ENCODE measurements around the gene NELFE.
"Not testable (repeated sequence)": the region's sequence is repeated elsewhere in the genome, so short reads cannot be mapped to it uniquely, and the experiment has no call there.

NELFE gene

DNA sequence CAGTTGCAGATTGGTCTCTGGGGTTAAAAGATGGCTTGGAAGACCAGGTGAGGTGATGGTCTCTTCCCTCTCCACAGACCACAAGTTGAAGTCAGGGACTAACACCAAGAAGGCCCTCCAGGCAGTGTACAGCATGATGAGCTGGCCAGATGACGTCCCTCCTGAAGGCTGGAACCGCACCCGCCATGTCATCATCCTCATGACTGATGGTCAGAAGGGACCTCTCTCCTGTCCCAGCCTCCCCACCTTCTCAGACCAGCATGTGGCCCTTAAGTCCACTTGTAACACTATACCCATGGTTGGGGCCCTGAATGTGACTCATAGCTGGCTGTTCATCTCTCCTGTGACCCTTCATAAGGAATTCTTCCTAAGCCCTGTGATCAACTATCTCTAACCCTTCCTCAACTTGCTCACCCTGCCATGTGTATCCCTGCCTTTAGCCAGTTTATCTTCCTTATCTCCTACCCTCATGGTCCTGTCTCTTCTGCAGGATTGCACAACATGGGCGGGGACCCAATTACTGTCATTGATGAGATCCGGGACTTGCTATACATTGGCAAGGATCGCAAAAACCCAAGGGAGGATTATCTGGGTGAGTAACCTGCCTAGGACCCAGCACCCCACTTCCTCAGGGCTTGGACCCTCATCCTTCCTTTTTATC is 9.9 kb downstream of the NELFE start:
- no peak for DNase-seq

DNA sequence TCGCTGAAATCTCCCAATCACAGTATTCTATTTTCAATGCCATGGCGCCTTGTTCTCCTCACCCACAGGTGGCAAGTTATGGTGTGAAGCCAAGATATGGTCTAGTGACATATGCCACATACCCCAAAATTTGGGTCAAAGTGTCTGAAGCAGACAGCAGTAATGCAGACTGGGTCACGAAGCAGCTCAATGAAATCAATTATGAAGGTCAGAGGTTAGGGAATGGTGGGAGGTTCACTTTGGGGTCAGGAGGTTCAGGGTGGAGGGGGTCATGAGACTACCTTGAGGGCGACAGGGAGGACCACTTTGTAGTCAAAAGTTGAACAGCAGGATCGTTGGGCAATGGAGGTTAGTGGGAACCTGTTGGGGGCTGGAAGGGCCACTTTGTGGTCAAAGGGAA is 10.5 kb downstream of the NELFE start:
- DNase-seq: no peak

DNA sequence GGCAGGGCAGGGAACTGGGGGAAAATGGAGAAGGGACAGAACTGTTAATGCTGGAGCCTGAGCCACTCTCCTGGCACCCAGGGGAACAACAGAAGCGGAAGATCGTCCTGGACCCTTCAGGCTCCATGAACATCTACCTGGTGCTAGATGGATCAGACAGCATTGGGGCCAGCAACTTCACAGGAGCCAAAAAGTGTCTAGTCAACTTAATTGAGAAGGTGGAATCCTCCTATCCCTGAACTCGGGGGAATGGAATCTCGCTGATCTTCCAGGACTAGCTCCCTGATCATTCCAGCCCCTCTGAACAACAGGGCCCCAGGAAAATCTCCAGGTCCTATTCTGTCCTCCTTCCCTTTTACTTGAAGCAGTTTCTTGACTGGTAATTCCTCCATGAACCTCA is 10.9 kb downstream of the NELFE start:
- no peak for DNase-seq

DNA sequence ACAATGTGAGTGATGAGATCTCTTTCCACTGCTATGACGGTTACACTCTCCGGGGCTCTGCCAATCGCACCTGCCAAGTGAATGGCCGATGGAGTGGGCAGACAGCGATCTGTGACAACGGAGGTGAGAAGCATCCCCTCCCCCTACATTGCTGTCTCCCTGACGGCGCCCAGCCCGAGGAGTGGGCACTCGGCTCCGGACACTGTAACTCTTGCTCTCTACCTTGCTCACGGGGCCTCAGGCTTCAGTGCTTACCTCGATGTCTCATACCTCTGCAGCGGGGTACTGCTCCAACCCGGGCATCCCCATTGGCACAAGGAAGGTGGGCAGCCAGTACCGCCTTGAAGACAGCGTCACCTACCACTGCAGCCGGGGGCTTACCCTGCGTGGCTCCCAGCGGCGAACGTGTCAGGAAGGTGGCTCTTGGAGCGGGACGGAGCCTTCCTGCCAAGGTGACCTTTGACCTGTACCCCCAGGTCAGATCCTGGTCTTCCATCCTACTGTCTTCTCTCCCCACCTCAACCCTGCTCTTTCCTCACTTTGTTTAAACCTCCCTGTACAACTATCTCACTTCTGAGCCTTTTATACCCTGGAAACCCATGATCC is 11.6 kb downstream of the NELFE start:
- DNase-seq: no peak

DNA sequence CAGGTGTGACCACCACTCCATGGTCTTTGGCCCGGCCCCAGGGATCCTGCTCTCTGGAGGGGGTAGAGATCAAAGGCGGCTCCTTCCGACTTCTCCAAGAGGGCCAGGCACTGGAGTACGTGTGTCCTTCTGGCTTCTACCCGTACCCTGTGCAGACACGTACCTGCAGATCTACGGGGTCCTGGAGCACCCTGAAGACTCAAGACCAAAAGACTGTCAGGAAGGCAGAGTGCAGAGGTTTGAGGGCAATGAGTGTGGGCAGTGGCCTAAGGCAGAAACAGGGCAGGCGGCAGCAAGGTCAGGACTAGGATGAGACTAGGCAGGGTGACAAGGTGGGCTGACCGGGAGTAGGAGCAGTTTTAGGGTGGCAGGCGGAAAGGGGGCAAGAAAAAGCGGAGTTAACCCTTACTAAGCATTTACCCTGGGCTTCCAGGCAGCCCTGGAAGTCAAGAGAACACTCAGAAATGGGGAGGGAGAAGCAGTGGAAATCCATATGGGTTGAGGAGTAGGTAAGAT is 12.3 kb downstream of the NELFE start:
- DNase-seq: no peak

DNA sequence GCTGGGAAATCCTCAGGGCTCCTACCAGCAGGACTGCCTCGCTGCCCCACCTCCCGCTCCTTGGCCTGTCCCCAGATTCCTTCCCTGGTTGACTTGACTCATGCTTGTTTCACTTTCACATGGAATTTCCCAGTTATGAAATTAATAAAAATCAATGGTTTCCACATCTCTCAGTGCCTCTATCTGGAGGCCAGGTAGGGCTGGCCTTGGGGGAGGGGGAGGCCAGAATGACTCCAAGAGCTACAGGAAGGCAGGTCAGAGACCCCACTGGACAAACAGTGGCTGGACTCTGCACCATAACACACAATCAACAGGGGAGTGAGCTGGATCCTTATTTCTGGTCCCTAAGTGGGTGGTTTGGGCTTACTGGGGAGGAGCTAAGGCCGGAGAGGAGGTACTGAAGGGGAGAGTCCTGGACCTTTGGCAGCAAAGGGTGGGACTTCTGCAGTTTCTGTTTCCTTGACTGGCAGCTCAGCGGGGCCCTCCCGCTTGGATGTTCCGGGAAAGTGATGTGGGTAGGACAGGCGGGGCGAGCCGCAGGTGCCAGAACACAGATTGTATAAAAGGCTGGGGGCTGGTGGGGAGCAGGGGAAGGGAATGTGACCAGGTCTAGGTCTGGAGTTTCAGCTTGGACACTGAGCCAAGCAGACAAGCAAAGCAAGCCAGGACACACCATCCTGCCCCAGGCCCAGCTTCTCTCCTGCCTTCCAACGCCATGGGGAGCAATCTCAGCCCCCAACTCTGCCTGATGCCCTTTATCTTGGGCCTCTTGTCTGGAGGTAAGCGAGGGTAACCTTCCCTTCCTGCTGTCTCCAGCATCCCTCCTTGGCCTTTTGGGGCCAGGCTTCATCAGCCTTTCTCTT is 13.0 kb downstream of the NELFE start, which contains the start of gene CFB:
CFB (plus strand) TSS at position 589 of the 863 bp plus-strand sequence; CDS start at position 716, 127 bp downstream.
- peak; percentile 19 for DNase-seq

DNA sequence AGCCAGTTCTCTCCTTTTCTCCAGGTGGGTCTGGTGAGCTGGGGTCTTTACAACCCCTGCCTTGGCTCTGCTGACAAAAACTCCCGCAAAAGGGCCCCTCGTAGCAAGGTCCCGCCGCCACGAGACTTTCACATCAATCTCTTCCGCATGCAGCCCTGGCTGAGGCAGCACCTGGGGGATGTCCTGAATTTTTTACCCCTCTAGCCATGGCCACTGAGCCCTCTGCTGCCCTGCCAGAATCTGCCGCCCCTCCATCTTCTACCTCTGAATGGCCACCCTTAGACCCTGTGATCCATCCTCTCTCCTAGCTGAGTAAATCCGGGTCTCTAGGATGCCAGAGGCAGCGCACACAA is 13.6 kb downstream of the NELFE start:
- DNase-seq: no peak

DNA sequence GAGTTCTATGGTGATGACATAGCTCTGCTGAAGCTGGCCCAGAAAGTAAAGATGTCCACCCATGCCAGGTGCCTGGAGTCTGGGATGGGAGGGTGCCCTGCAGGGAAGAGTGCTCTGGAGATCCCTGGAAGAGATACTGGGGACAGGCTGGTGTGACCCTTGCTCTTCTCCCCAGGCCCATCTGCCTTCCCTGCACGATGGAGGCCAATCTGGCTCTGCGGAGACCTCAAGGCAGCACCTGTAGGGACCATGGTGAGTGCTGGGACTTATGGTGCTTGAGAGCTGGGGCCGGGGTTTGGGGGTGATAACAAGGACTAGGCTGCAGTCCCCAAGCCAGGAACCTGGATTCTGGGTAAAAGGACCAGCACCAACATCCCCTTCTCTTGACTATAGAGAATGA is 15.0 kb downstream of the NELFE start:
- no peak for DNase-seq

DNA sequence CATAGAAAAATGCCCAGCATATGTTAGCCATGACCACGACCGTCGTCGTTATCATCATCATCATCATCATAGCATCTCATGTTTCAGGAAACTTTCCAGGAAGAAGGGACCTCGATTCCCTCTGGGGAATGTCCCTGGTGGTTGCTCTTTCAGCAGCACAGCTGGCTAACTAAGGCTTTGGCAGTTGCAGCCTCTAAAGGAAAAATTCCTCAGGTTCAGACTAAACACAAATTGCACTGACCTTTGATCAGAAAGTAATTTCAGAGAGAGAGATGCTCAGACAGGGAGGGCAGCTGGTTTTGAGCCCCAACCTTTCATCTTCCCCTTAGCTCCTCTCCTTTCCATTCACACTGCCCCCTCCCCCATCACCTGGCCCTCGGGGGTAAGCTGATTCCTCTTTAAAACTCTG is 18.5 kb downstream of the NELFE start:
- no peak for DNase-seq

DNA sequence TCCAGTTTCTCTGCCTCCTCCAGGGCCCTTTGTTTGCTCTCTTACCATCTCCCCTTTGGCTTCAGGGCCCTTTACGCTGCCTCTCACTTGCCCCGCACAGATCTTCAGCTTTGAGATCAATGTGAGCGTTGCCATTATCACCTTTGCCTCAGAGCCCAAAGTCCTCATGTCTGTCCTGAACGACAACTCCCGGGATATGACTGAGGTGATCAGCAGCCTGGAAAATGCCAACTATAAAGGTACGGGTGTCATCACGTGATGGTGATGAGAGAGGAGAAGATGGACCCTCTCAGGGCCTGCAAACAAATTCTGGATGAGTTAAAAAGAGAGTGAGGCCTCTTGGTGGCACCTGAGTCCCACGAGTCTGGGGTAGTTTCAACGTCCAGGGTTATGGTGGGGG is 22.9 kb downstream of the NELFE start:
- DNase-seq: no peak

DNA sequence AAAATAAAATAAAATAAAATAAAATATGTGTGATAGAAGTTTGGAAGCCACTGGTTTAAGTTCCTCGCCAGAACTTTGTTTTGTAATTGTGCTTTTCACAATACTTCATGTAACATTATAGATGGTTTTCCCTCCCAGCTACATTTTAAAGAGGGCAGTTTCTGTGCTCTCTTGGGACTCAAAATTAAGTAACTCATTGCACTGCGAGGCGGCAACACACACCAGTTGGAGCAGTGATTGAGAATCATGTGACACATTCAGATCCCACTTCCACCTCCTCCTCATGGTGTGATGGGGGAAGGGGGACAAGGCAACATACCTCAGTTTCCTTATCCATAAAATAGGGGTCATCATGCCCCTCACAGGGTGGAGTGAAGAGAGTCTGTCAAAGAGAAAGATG is 23.8 kb downstream of the NELFE start:
- DNase-seq: no peak

DNA sequence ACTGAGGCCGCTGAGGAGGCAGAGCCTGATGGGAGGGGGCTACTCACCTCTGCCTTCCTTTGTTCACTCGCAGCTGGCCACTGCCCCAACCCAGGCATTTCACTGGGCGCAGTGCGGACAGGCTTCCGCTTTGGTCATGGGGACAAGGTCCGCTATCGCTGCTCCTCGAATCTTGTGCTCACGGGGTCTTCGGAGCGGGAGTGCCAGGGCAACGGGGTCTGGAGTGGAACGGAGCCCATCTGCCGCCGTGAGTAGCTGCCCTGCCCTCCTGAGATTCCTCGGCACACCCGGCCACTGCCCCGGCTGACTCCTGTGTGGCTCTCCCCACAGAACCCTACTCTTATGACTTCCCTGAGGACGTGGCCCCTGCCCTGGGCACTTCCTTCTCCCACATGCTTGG is 25.2 kb downstream of the NELFE start:
- no peak for DNase-seq

DNA sequence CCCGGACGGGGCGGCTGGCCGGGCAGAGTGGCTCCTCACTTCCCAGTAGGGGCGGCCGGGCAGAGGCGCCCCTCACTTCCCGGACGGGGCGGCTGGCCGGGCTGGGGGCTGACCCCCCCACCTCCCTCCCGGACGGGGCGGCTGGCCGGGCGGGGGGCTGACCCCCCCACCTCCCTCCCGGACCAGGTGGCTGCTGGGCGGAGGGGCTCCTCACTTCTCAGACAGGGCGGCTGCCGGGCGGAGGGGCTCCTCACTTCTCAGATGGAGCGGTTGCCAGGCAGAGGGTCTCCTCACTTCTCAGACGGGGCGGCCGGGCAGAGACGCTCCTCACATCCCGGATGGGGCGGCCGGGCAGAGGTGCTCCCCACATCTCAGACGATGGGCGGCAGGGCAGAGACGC is 26.6 kb downstream of the NELFE start:
- DNase-seq: not testable (repeated sequence)

DNA sequence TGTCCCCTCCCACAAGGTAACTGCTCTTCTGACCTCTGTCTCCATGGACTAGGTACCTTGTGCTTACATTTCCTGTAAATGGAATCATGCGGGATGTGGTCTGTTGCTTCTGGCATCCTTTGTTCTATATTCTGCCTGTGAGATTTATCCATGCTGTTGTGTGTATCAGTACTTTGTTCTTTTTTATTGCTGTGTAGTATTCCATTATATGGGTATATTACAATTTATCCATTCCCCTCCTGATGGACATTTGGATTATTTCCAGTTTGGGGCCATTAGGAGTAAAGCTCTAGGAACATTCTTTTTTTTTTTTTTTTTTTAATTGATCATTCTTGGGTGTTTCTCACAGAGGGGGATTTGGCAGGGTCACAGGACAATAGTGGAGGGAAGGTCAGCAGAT is 27.8 kb downstream of the NELFE start:
- no peak for DNase-seq

DNA sequence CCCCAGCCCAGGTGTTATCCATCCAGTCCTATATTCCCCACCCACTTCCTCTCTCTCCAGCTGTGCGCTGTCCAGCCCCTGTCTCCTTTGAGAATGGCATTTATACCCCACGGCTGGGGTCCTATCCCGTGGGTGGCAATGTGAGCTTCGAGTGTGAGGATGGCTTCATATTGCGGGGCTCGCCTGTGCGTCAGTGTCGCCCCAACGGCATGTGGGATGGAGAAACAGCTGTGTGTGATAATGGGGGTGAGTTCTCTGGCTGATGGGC is 30.2 kb downstream of the NELFE start:
- no peak for DNase-seq

DNA sequence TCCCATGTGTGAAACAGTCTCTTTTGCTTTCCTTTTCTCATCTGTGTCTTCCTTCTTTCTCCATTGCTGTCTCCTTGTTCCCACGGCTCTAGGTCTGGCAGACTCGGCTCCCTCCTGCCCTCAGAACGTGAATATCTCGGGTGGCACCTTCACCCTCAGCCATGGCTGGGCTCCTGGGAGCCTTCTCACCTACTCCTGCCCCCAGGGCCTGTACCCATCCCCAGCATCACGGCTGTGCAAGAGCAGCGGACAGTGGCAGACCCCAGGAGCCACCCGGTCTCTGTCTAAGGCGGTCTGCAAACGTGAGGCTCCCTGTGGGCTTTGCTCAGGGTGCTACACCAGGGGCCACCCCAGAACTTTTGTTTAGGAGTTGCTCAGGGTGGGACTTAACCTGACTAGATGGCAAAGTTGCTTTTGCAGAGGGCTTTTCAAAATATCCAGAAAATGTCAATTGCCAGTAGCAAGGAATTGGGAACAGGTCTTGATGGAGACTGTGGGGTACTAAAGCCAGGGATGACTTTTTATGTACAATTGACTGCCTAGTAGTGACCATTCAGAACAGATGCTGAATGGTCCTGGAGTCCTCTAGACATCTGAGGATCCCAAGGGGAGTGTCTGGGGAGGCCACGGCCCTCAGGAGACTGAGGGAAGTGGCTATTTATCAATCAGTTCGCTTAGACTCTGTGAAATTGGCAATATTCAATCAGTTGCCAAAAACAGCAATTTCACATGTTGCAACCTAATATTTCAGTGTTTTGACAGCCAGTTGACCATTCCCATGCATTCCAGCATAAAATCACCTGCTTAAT is 30.7 kb downstream of the NELFE start:
- DNase-seq: no peak

DNA sequence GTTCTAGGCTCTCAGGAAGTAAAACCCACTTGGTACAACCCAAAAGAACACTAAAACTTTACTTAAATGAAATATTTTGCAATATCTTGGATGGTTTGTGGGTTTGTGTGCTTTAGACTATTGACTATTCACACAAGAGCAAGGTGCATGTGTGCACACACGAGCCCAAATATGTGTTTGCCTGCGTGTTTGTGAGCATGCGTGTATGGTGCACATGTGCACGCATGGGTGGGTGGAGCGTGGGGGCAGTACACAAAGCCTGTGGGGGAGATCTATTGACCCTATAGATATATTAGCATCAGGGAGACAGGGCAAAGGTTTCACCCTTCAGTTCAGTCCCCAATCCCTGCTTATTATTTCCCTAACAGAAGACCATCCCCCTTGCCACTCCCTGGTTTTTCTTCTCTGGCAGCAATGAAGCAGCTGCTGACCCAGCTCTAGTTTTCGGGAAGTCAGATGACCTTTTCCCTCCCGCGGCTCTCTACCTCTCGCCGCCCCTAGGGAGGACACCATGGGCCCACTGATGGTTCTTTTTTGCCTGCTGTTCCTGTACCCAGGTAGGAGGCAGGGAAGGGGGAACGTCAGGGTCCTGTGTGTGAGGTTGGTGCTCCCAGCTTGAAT is 31.4 kb downstream of the NELFE start, which contains the start of gene C2:
C2 (plus strand) TSS at position 476 of the 621 bp plus-strand sequence; CDS start at position 512, 36 bp downstream.
- no peak for DNase-seq

DNA sequence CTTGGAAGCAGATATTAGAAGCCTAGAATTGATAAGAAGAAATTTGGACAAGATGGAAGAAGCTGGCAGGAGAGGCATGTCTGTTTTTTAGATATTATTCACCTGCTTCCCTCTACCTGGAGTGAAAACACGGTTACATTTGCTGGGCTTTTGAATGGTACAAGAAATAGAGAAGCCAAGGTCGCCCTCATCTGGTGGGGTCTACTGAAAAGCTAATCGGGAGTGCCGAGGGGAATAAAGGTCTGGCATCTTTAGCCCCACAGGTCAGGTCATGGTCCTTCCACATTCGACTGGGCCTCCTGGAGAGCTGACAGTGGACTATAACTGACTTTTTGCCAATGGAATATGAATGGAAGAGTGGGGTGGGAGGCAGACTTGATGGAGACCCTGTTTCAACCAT is 35.8 kb downstream of the NELFE start:
- no peak for DNase-seq

DNA sequence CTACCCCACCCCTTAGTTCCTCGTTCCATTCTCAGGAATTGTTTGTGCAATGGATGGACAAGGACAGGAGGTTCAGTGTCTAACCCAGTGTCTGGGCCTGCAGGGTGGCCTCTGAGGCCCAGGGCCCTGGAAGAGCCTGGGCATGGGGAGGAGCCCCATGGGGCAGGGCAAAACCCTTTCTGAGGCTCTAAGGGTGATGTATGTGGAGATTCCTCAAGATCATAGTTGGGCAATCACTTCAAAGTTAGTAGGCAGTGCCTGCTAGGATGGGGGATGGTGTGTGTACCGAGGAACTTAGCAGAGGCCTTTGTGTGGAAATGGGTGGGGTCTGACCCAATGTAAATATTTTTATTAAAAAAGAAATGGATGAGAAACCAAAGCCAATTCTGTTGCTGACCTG is 38.0 kb downstream of the NELFE start:
- DNase-seq: no peak

DNA sequence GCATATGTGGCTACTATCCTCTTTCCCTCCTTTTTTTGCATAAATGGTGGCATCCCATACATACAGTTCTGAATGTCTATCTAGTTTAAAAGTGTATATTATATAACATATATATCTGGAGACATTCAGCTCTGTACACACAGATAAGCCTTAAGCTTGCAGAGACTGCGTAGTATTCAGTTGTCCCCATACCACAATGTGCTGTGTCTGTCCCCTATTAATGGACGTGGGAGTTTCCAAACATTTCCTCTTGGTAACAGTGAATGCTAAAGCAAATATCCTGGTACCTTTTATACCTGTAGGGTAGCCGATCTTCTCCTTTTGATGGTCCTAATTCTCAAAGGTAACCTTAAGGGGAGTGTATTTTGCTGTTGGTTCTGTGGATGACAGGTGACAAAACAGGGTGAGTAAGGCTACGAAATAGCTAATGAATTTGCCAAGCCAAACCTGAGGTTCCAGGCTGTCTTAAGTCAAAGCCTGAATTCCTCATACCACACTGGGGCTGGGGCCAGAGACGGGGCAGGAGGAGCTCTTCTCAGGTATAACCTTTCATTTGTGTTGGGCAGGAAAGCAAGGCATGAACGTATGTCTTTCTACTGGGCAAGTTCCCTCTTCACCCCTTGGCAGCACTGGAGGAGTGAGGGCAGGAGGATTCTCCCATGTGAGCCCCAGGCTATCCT is 39.0 kb downstream of the NELFE start:
- no peak for DNase-seq

DNA sequence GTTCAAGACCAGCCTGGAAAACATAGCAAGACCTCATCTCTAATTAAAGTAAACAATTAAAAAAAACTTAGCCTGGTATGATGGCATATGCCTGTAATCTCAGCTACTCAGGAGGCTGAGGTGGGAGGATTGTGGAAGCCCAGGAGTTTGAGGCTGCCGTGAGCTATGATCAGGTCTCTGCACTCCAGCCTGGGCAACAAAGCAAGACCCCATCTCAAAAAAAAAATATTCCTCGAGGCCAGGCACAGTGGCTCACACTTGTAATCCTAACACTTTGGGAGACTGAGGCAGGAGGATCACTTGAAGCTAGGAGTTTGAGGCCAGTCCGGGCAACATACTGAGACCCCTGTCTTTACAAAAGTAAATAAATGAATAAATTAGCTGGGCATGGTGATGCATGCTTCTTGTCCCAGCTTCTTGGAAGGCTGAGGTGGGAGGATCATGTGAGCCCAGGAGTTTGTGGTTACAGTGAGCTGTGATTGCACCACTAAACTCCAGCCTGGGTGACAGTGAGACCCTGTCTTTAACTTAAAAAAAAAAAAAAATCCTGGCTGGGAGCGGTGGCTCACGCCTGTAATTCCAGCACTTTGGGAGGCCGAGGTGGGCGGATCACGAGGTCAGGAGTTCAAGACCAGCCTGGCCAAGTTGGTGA is 40.6 kb downstream of the NELFE start:
- DNase-seq: no peak

DNA sequence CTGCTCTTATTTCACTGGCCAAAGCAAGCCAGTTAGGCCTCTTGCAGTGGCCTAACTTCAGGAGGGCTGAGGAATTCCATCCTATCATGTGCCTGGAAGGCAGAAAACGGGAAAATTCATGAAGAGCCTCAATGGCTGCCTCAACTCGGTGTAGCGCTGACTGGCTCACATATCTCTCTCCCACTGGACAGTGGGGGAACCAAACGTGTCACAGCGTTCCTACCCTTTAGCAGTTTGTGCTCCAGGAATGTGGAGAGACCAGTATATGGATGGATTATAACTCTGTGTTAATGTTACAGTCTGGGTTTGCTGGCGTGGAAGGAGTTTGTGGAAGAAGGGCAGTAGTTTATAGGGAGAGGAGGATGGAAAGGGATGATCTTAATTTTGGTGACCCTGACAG is 43.0 kb downstream of the NELFE start:
- DNase-seq: no peak

All from eye (tissue), 1 donor.